IMR-90 (cell line): ENCODE results near the gene PCNX2.

ENCODE experiments used
- BHLHE40 ChIP-seq: fragments of 150-350 bp; IDR thresholded peaks from 2 replicates; pipeline ENCODE4 v1.6.1; 2016; ENCODE audit warnings: mild to moderate bottlenecking, low read depth, low read length
- CEBPB ChIP-seq: IDR thresholded peaks from 2 replicates; pipeline ENCODE4 v1.6.1; 2012; ENCODE audit warnings: low read depth, low read length, improper control_type of control experiment
- CHD1 ChIP-seq: IDR thresholded peaks from 2 replicates; pipeline ENCODE4 v1.6.1; 2012; ENCODE audit warnings: low read depth, low read length, improper control_type of control experiment
- CTCF ChIP-seq: conservative IDR thresholded peaks from 2 replicates; pipeline ENCODE4 v1.5.1; 2012; ENCODE audit warnings: mild to moderate bottlenecking, low read depth, low read length, improper control_type of control experiment
- POLR2A ChIP-seq: IDR thresholded peaks from 2 replicates; pipeline ENCODE4 v1.6.1; 2012; ENCODE audit warnings: mild to moderate bottlenecking, low read depth, low read length
- RCOR1 ChIP-seq: IDR thresholded peaks from 2 replicates; pipeline ENCODE4 v1.6.1; 2012; ENCODE audit warnings: mild to moderate bottlenecking, low read length, improper control_type of control experiment; ENCODE audit not compliant: insufficient replicate concordance
- RFX5 ChIP-seq: IDR thresholded peaks from 2 replicates; pipeline ENCODE4 v1.8.0; 2012; ENCODE audit warnings: low read depth, mild to moderate bottlenecking, low read length, moderate library complexity

DNA sequence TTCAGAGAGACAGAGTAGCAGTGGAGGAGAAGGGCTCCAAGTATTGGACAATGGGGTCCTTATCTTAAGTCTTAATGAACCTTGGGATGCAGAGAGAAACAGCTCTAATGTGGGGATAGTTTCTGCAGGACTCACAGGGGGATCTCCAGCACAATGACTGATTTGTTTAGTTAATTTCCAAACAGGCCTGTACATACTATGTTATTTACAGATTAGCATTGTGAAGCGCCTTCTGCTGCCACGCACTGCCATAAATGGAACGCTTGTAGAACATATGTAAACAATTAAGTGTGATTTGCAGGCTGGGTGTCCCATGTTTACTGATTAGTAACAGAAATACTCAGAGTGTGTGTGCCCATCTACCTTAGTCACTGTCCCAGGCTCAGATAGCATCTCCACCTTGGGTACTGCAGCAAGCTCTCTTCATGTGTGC, 289.0 kb downstream of the PCNX2 start:
- TF ChIP-seq RCOR1 (no peak), CTCF (no peak), BHLHE40 (no peak), RFX5 (no peak), POLR2A (no peak), CEBPB (no peak), CHD1 (no peak)
